ENCODE measurements around the gene RGL1.

Gene RGL1

DNA sequence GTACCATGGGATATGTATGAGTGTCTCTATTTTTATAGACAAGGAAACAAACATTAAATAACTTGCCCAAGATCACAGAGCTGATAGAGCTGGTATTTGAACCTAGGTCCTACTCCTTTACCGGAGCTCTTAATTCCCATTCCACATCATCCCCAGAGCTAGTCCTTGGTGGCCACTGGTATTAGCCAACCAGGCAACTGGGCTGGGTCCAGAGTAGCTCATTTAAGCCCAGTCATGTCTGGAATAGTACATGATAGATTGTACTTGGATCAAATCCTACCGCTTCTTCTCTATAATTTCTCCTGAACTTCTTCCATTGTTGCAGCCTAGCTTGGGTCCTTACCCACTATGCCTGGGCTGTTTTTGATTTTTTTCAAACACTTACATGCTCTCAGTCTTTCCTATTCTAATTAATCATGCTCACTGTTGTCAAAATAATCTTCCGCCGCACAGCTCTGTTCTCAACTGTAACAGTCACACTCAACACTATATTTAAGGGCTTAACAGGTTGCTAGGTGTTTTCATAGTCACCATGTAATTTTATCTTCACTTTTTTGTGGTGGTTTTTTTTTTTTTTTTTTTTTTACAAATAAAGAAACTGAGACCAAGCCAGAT, 152.4 kb downstream of the RGL1 start:
- no peak for DNase-seq (ENCODE audit: low spot score)

DNA sequence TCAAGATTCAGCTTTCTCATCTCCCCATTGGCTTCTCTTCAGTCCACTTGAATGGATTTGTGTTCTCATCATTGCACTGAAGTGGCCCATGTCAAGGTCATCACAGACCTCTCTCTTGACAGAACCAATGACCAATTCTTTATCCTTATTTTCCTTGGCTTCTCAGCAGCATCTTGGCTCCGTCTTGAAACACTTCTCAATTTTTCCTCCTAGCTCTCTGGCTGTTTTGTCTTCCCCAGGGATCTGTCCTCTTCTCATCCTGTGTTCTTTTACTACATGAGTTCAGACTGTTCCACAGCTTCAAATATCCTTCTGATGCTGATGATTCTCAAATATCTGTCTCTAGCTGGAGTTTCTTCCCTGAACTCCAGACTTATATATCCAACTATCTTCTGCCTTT, 154.0 kb downstream of the RGL1 start:
- no peak for DNase-seq (ENCODE audit: low spot score)

DNA sequence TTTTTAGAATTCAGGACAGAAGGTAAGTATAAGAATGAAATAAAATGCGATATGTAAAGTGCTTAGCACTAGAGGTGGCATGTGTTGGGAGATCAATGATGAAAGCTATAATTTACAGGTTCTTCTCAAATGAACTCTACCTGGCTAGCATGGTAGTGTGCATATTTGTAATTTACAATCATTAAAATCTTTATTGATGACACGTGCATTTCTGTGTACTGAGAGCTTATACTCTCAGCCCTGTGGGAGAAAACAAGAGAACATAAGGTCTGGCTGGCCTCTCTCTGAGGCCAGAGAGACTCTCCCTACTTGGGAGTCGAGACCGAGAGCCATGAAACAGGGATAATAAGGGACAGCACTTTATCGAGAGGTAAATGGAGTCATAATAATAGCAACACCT, 156.2 kb downstream of the RGL1 start:
- DNase-seq (ENCODE audit: low spot score), result no peak

DNA sequence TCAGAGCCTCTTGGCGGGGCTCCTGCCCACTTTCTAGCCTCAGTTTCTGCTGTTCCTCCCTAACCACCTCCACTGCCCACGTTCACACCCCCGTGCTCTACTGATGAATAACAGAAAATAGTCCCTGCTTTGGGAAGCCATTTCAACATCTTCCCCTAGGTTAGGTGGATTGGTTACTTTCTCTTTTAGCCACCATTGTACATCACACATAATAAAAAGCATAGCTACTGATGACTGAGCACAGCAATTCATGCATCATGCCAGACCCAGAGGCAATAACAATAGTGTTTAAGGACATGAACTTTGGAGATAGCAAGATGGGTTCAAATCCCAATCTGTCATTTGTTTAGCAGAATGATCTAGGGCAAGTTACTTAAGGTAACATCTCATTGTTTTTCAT, 158.0 kb downstream of the RGL1 start:
- DNase-seq (ENCODE audit: low spot score), result no peak

DNA sequence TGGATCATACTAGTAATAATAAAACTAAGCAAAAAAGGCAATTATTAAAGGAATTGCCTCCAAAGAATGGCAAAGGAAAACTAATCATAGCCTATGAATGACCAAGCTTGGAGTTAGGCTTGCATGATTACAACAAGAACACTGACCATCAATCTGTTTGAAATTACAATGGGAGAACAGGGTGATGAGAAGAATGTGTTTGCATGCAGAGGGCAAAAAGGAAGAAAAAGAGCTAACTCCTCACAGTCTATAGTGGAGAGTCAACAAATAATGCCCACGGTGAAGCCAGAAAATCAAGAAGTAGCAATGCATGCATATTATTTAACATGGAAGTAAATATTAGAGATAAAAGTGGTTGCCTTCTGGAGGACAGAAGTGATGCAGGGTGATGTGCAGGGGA, 160.8 kb downstream of the RGL1 start:
- DNase-seq (ENCODE audit: low spot score), result no peak

DNA sequence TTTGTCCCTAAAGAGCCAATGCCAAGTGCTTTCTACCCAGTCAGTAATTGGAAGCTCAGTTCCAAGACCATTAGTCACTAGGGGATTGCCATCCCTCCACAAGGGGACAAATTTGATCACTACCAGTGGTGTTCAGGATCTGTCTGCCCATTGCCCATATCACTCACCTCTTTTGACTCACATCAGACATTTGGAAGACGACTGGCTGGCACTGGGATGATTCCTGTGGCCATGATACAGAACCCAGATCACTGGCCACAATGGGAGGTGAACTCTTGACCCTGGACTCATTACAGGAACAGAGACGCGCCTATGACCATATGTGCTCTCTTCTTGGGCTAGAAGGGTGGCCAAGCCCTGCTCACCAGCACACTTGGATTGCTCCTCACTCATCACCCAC, 161.6 kb downstream of the RGL1 start:
- DNase-seq (ENCODE audit: low spot score), result no peak

DNA sequence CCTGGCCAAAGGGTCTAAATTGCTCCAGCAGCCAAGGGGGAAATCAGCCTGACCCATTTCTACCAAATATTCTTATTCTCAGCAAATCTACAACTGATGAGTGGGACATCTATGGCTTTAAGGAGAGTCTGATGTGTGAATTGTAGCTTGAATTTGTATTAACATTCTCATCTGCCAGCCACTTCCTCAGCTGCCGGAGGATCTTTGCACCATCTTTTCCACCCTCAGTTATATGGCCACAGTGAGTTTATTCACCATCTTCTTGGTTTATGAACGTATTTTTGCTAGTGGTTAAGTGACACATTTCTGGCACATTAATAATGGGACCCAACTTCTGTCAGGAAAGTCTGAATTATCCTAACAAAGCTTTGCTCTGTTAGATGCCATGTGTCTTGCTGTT, 163.0 kb downstream of the RGL1 start:
- no peak for DNase-seq (ENCODE audit: low spot score)

DNA sequence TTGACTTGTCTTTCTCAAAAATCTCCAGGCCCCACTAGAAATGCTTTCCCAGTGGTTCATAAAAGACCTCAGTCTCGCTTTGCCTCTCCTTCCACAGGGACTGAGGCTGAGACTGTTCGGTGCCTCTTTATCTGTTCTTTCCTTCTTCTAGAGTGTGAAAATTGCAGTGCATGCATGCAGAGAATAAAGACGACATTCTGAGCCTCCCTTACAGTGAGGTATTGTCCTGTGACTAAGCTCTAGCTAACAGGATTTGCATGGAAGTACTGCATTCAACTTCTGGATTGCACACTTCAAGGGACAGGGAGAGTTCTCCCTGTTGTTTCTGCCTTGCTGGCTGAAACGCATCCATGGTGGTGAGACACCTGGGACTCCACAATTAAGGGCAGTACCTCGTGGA, 163.5 kb downstream of the RGL1 start:
- DNase-seq (ENCODE audit: low spot score), result no peak

DNA sequence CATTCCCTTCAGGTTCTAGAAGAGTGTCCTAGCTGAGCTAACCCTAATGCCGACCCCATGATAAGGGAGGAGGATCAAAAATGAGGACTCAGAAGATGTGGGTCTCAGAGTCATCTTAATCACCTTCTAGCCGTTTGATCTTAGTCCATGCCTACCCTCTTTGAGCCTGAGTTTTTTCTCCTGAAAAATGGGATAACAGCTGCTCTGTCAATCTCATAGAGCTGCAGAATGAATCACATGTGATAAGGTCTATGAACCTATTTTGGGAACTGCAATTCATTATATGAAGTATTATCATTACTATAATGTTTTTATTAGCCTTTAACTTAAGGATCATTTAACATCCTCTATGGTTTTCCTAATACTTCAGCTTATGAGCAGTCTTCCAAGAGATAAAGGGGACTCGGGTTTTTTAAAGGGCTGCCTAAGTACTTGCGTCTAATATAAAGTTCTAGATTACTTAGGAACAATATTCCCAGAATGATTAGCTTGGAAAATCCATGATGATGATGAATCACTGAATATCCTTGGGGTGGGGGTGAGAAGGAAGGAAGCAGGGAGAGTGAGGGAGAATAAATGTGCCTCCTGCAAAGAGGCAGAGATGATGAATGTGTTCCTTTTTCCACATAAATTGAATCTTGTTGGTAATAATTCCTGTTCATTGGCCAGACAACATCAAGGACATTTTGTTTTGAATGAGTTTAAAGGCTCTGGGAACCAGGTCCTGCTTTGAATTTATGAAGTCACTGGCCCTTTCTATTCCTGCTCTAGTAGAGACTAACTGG, 165.8 kb downstream of the RGL1 start:
- DNase-seq (ENCODE audit: low spot score), result no peak

DNA sequence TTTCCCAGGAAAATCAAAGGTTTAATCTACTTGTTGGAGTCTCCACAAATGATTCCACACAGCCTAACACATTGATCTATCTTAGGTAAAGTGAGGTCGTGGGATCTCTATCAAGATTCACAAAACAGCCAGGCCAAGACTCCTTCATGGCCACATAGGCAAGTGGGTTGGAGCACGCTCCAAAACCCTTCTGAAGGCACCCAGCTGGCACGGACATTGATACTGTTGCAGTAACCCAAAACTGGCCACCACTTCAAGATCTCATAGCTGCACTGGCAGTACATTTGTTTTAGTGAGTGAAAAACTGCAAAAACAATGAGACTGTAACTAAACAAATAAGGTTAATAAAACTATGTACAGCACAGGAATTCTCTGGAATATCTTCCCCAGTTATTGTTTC, 170.7 kb downstream of the RGL1 start:
- no peak for DNase-seq (ENCODE audit: low spot score)

DNA sequence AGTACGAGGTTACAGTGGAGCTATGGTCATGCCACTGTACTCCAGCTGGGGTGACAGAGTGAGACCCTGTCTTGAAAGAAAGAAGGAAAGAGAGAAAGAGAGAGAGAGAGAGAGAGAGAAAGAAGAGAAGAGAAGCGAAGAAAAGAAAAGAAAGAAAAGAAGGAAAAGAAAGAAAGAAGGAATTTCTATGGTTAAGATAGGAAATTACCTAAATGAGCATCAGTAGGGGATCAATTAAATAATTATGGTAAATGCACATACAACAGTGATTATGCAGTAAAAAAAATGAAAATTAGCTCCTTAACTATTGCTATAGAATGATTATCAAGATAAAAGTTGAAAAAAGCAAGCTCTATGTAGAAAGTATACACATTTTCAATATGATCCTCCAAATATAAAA, 172.8 kb downstream of the RGL1 start:
- no peak for DNase-seq (ENCODE audit: low spot score)

Data from HuH-7 (cell line).